Measurements from ENCODE around the gene RHOU.

Gene RHOU

DNA sequence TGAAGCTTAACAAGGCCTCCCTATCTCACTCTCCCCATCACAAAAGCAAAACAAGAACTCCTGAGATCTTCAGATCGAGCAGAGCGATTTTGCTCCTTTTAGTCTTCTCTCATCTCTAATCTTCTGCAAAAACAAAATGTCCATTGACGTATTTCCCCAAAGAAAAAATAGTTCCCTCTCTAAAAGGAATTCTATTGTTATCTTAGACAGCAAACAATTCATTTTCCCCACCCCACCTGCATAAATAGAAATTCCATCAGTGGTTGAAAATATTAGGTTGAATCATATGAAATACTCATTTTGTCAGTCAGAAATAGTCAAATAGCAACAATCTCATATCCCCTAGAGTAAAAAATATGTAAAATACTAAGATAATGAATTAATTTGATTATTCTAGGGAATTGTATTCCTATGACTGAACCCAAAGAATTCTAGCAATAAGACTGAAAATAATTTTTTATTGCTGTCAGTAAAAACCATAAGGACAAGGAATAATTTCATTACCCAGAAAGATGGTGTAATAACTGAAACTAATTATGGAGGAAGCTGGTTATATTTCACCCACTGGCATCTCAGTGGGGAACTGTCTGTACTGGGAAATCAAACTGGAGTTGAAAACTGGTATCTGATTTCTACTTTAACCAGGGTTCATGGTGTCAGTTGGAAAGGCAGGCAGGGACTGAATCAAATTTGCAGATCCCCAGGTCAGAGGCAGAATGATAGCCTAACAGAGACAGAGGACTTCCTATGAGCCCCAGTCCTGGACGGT is 51.3 kb downstream of the RHOU start:
- no peak for TF ChIP-seq TAF1 (IDR thresholded peaks at IDR 0.05; ENCODE audit: borderline replicate concordance, insufficient read depth, low read length)
- TF ChIP-seq FOXP2 (optimal IDR thresholded peaks at IDR 0.05; ENCODE audit: borderline replicate concordance, extremely low read depth, extremely low read length, insufficient read depth), result no peak
- TF ChIP-seq, protein P1, sequence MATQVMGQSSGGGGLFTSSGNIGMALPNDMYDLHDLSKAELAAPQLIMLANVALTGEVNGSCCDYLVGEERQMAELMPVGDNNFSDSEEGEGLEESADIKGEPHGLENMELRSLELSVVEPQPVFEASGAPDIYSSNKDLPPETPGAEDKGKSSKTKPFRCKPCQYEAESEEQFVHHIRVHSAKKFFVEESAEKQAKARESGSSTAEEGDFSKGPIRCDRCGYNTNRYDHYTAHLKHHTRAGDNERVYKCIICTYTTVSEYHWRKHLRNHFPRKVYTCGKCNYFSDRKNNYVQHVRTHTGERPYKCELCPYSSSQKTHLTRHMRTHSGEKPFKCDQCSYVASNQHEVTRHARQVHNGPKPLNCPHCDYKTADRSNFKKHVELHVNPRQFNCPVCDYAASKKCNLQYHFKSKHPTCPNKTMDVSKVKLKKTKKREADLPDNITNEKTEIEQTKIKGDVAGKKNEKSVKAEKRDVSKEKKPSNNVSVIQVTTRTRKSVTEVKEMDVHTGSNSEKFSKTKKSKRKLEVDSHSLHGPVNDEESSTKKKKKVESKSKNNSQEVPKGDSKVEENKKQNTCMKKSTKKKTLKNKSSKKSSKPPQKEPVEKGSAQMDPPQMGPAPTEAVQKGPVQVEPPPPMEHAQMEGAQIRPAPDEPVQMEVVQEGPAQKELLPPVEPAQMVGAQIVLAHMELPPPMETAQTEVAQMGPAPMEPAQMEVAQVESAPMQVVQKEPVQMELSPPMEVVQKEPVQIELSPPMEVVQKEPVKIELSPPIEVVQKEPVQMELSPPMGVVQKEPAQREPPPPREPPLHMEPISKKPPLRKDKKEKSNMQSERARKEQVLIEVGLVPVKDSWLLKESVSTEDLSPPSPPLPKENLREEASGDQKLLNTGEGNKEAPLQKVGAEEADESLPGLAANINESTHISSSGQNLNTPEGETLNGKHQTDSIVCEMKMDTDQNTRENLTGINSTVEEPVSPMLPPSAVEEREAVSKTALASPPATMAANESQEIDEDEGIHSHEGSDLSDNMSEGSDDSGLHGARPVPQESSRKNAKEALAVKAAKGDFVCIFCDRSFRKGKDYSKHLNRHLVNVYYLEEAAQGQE (IDR thresholded peaks at IDR 0.05; ENCODE audit: insufficient read depth in 1 of 2, low read depth in 2 of 2, low read length in 2 of 2), result no peak
- TF ChIP-seq SIN3A (IDR thresholded peaks at IDR 0.05; ENCODE audit: borderline replicate concordance, insufficient read depth, low read length), result no peak
- no peak for TF ChIP-seq POLR2AphosphoS5 (IDR thresholded peaks at IDR 0.05; ENCODE audit: low read depth, low read length)

DNA sequence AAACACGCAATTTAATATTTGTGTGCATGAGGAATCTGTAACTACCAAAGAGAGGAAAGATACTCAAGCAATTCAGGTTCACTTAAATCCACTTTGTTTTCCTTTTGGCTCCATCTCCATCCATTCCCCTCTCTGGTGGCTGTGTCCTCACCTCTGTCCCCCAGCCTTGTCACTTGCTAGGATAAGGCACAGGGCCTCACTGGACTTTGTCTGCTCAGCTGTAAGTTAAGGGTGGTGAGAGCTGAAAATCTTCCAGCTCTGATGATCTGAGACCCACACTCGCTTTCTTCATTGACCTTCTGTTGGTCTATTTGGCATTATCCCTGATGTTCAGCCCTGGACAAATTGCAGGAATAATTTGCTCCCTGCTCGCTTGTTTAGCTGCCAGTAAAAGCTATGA is 56.5 kb downstream of the RHOU start:
- TF ChIP-seq POLR2AphosphoS5 (IDR thresholded peaks at IDR 0.05; ENCODE audit: low read depth, low read length) (no peak), FOXP2 (optimal IDR thresholded peaks at IDR 0.05; ENCODE audit: borderline replicate concordance, extremely low read depth, extremely low read length, insufficient read depth) (no peak), TAF1 (IDR thresholded peaks at IDR 0.05; ENCODE audit: borderline replicate concordance, insufficient read depth, low read length) (no peak), SIN3A (IDR thresholded peaks at IDR 0.05; ENCODE audit: borderline replicate concordance, insufficient read depth, low read length) (no peak)
- TF ChIP-seq, protein P1 (IDR thresholded peaks at IDR 0.05; ENCODE audit: insufficient read depth in 1 of 2, low read depth in 2 of 2, low read length in 2 of 2), result no peak

DNA sequence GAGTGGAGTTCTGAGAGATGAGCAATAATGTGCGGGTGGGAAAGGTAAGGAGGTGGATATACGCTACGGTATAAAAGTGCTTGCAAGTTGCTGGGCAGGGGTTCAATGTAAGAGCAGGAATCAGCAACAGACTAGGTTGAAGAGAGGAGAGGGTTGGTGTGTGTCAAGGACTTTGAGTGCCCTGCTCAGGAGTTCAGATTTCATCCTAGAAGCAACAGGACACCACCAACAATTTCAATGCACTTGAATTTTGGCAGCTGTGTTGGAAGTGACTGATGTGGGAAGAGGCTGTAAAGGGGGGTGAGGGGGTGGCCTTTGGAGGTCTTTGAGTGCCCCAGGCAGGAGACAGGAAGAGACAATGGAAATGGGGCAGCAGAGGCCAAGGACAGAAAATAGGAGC is 57.3 kb downstream of the RHOU start:
- TF ChIP-seq FOXP2 (optimal IDR thresholded peaks at IDR 0.05; ENCODE audit: borderline replicate concordance, extremely low read depth, extremely low read length, insufficient read depth) (no peak), SIN3A (IDR thresholded peaks at IDR 0.05; ENCODE audit: borderline replicate concordance, insufficient read depth, low read length) (no peak), TAF1 (IDR thresholded peaks at IDR 0.05; ENCODE audit: borderline replicate concordance, insufficient read depth, low read length) (no peak), POLR2AphosphoS5 (IDR thresholded peaks at IDR 0.05; ENCODE audit: low read depth, low read length) (no peak)
- TF ChIP-seq, protein P1 (IDR thresholded peaks at IDR 0.05; ENCODE audit: insufficient read depth in 1 of 2, low read depth in 2 of 2, low read length in 2 of 2), result no peak

DNA sequence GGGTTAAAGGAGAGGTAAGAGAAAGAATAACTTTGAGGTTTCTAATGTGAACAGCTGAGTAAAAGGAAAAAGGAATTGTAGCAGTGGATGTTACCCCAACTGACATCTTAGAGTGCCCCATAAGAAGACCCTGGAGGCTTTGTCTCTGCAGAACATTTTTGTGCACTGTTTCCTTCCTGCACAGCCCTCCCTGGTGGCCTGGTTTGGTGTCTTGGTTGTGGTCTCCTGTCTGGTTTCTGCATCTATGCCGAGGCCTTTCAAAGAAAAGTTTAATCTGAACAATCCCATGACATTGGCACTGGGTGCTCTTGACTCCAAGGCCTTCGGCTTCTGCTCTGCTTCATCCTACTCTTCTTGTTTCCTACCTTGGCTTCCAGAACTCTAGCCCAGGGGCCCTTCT is 57.8 kb downstream of the RHOU start:
- TF ChIP-seq POLR2AphosphoS5 (IDR thresholded peaks at IDR 0.05; ENCODE audit: low read depth, low read length), result no peak
- no peak for TF ChIP-seq FOXP2 (optimal IDR thresholded peaks at IDR 0.05; ENCODE audit: borderline replicate concordance, extremely low read depth, extremely low read length, insufficient read depth)
- TF ChIP-seq SIN3A (IDR thresholded peaks at IDR 0.05; ENCODE audit: borderline replicate concordance, insufficient read depth, low read length), result no peak
- TF ChIP-seq, protein P1 (IDR thresholded peaks at IDR 0.05; ENCODE audit: insufficient read depth in 1 of 2, low read depth in 2 of 2, low read length in 2 of 2), result no peak

Measured in PFSK-1 (cell line).